ENCODE measurements around the gene HARBI1.

DNA sequence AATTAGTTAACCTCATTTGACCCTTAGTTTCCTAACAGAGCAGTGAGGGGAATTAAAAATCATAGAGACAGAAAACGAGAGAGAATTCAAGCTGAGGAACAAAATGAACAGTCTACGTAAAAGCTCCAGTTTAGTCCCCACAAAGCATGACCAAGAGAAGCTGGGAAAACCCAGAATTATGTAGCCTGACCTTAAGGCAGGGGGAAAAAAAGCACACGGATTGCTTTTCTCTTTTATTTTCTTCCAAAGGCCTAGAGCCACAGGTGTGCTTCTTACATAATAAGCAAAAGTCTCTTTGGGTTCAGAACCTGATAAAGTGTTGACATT lies 22.7 kb downstream of the HARBI1 start:
- no peak for TF ChIP-seq CTCF (conservative IDR thresholded peaks at IDR 0.05; ENCODE audit: low read depth, low read length)
- TF ChIP-seq SMC3 (IDR thresholded peaks at IDR 0.05; ENCODE audit: low read depth, low read length), result no peak
- no peak for TF ChIP-seq POLR2A (IDR thresholded peaks at IDR 0.05; ENCODE audit: low read depth, low read length)
- TF ChIP-seq MXI1 (IDR thresholded peaks at IDR 0.05; ENCODE audit: borderline replicate concordance, low read depth, low read length), result no peak
- no peak for TF ChIP-seq BHLHE40 (IDR thresholded peaks at IDR 0.05; ENCODE audit: low read depth, low read length)
- TF ChIP-seq, protein P1, sequence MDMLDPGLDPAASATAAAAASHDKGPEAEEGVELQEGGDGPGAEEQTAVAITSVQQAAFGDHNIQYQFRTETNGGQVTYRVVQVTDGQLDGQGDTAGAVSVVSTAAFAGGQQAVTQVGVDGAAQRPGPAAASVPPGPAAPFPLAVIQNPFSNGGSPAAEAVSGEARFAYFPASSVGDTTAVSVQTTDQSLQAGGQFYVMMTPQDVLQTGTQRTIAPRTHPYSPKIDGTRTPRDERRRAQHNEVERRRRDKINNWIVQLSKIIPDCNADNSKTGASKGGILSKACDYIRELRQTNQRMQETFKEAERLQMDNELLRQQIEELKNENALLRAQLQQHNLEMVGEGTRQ (IDR thresholded peaks at IDR 0.05; ENCODE audit: low read depth, low read length), result no peak

Data from IMR-90 (cell line).